ENCODE results near the gene IMMP2L.
"Not testable (repeated sequence)": the region's sequence is repeated elsewhere in the genome, so short reads cannot be mapped to it uniquely, and the experiment has no call there.

IMMP2L gene

GRCh38 chr7:111459065-111459756 lies 103.1 kb downstream of the IMMP2L start:
- DNase-seq, result no peak

- not testable (repeated sequence) for DNase-seq
These were observed 111.6 kb downstream of the IMMP2L start for GRCh38 chr7:111450705-111451104.

- not testable (repeated sequence) for DNase-seq
These were observed 114.8 kb downstream of the IMMP2L start for GRCh38 chr7:111447502-111447901.

- DNase-seq, result no peak
These were observed 122.3 kb downstream of the IMMP2L start for GRCh38 chr7:111439977-111440376.

- no peak for DNase-seq
These were observed 123.7 kb downstream of the IMMP2L start for GRCh38 chr7:111438369-111439289.

GRCh38 chr7:111437736-111438135 lies 124.6 kb downstream of the IMMP2L start:
- no peak for DNase-seq

GRCh38 chr7:111436608-111437007 lies 125.7 kb downstream of the IMMP2L start:
- peak; percentile 17 for DNase-seq

GRCh38 chr7:111433426-111433825 lies 128.9 kb downstream of the IMMP2L start:
- no peak for DNase-seq

- DNase-seq, result no peak
These were observed 132.5 kb downstream of the IMMP2L start for GRCh38 chr7:111429781-111430180.

GRCh38 chr7:111424768-111425167 lies 137.5 kb downstream of the IMMP2L start:
- no peak for DNase-seq

- DNase-seq, result no peak
These were observed 147.9 kb downstream of the IMMP2L start for GRCh38 chr7:111414374-111414773.

- no peak for DNase-seq
These were observed 148.6 kb downstream of the IMMP2L start for GRCh38 chr7:111413739-111414138.

- DNase-seq, result no peak
These were observed 151.4 kb downstream of the IMMP2L start for GRCh38 chr7:111410899-111411298.

- DNase-seq, result no peak
These were observed 152.4 kb downstream of the IMMP2L start for GRCh38 chr7:111409714-111410422.

- no peak for DNase-seq
These were observed 153.6 kb downstream of the IMMP2L start for GRCh38 chr7:111408724-111409123.

- DNase-seq, result no peak
These were observed 155.0 kb downstream of the IMMP2L start for GRCh38 chr7:111407258-111407657.

- no peak for DNase-seq
These were observed 156.7 kb downstream of the IMMP2L start for GRCh38 chr7:111405621-111406020.

GRCh38 chr7:111401516-111401915 lies 160.8 kb downstream of the IMMP2L start:
- no peak for DNase-seq

- DNase-seq, result no peak
These were observed 162.2 kb downstream of the IMMP2L start for GRCh38 chr7:111400088-111400487.

- no peak for DNase-seq
These were observed 167.4 kb downstream of the IMMP2L start for GRCh38 chr7:111394891-111395290.

GRCh38 chr7:111393011-111393754 lies 169.1 kb downstream of the IMMP2L start:
- no peak for DNase-seq

GRCh38 chr7:111392294-111392693 lies 170.0 kb downstream of the IMMP2L start:
- DNase-seq, result no peak

- DNase-seq, result no peak
These were observed 172.3 kb downstream of the IMMP2L start for GRCh38 chr7:111390000-111390399.

Data from NCI-H2081 treated with DMSO at 0.1 percent for 48 hours (cell line).